Body of pancreas (tissue), 4 donors: ENCODE results near the gene AAGAB. TPM values are rescaled to one million over a fixed set of nuclear protein-coding genes. Genes with fewer than 3 reads are reported as not detected.

Experiments
- ATAC-seq: fragments of 150-250 bp; one replicate; pipeline ENCODE4 v1.9.1; 2016
- DNase-seq, 4 donors: peaks; one replicate each; pipeline ENCODE4 v3.0.0-alpha.2; 2019
- H3K27ac ChIP-seq, 4 donors: fragments of 200-600 bp; sonication (generic); 1 replicate in 3 of 4; 2 replicates in 1 of 4; pipeline versions ENCODE4 v1.5.1 to v1.6.1; 2016 to 2019; ENCODE audit warnings: mild to moderate bottlenecking in 1 of 4, mixed read lengths in 1 of 4, moderate library complexity in 1 of 4
- H3K27me3 ChIP-seq, 2 donors: fragments of 200-600 bp; sonication (generic); one replicate each; pipeline ENCODE4 v1.6.0; 2016; ENCODE audit warnings: mild to moderate bottlenecking in 1 of 2
- H3K36me3 ChIP-seq, 2 donors: fragments of 200-600 bp; sonication (generic); replicated peaks in 1 of 2; 2 replicates each; pipeline ENCODE4 v1.5.1; 2016; ENCODE audit warnings: low read depth in 2 of 2; ENCODE audit not compliant: insufficient read depth in 1 of 2
- H3K4me1 ChIP-seq: fragments of 200-600 bp; sonication (generic); one replicate; pipeline ENCODE4 v1.6.0; 2016
- H3K4me3 ChIP-seq, 2 donors: fragments of 200-600 bp; sonication (generic); 1 replicate in 1 of 2; 2 replicates in 1 of 2; pipeline ENCODE4 v1.5.1; 2016 to 2019
- H3K9me3 ChIP-seq, 3 donors: fragments of 200-600 bp; sonication (generic); 1 replicate in 2 of 3; 2 replicates in 1 of 3; pipeline ENCODE4 v1.5.1; 2016
- POLR2A ChIP-seq, 3 donors: fragments of 450-650 bp; IDR thresholded peaks; one replicate each; pipeline ENCODE4 v1.6.1; 2016; ENCODE audit warnings: antibody characterized with exemption in 3 of 3, mild to moderate bottlenecking in 2 of 3
- WGBS, 2 donors: methylation state at CpG; one replicate each; pipeline ENCODE4 v1.1.5; 2017; 5-methylcytosine and 5-hydroxymethylcytosine counted together
- intact Hi-C: fragments of 100-400 bp; cut with DNase I; formaldehyde crosslinking; loops from one replicate; pipeline ENCODE4 v1.15.1; 2023
- total RNA-seq, 2 donors: library from RNA; depleted of rRNA; stranded (reverse); fragments of >200 nt; gene quantifications; one replicate each; pipeline ENCODE4 v1.1.0, GENCODE V29; 2016
- TF ChIP-seq, protein P1 (sequence below), 7 experiments: fragments of 450-650 bp in 4 of 7; fragments of 200-600 bp in 3 of 7; sonication (generic) in 3 of 7; IDR thresholded peaks; one replicate each; pipeline ENCODE4 v1.5.1; 2016 to 2019; ENCODE audit warnings: antibody characterized with exemption in 7 of 7

AAGAB gene
- total RNA-seq, 2 donors from 2014 or later: 12.5 to 13.5 TPM

DNA sequence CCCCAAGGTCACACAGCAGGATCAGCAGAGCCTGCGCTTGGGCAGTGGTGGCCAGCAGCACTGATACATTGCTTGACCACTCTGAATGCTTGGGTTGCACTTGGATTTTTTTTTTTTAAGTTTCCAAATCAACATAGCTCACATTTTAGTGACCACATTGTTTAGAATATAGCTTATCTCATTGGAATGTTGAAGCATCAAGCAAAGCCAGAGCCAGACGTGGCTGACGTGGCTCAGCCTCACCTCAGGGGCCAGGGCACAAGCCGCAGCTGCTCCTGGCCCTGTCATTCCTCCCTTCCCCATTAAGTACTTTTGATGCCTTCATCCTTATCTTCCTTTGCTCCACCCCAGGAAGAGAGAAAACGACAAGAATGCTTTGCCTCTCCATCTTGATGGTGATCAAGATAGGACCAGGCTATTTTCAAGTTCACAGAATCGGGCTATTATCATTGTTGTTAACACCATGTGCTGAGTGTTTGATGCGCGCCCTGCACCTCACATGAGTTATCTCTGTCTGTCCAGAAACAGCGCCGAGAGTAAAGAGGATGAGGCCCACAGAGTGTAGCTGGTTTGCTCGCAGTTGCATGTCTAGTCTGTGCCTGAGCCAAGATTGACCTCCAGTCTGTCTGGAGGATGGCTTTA lies 75.8 kb downstream of the AAGAB start:
- Histone ChIP-seq H3K36me3 (peaks cover 0 to under 1% of the 10 kb centered on the region in 2 donors), H3K9me3 (no peaks in the 10 kb centered on the region), H3K4me3 (no peak overlapping the region), H3K27ac (no peak overlapping the region), H3K4me1 (peaks cover 15% of the 10 kb centered on the region), H3K27me3 (no peaks in the 10 kb centered on the region)
- WGBS, 2 donors: 79 to 84% methylated on average over 11 of the region's 11 CpGs
- intact Hi-C loops: no loop called here
- DNase-seq (no peak), ATAC-seq (peak; percentile 49)
- TF ChIP-seq POLR2A (IDR thresholded peaks at IDR 0.05): no peak
- TF ChIP-seq, protein P1, sequence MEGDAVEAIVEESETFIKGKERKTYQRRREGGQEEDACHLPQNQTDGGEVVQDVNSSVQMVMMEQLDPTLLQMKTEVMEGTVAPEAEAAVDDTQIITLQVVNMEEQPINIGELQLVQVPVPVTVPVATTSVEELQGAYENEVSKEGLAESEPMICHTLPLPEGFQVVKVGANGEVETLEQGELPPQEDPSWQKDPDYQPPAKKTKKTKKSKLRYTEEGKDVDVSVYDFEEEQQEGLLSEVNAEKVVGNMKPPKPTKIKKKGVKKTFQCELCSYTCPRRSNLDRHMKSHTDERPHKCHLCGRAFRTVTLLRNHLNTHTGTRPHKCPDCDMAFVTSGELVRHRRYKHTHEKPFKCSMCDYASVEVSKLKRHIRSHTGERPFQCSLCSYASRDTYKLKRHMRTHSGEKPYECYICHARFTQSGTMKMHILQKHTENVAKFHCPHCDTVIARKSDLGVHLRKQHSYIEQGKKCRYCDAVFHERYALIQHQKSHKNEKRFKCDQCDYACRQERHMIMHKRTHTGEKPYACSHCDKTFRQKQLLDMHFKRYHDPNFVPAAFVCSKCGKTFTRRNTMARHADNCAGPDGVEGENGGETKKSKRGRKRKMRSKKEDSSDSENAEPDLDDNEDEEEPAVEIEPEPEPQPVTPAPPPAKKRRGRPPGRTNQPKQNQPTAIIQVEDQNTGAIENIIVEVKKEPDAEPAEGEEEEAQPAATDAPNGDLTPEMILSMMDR (IDR thresholded peaks at IDR 0.05): no peak

DNA sequence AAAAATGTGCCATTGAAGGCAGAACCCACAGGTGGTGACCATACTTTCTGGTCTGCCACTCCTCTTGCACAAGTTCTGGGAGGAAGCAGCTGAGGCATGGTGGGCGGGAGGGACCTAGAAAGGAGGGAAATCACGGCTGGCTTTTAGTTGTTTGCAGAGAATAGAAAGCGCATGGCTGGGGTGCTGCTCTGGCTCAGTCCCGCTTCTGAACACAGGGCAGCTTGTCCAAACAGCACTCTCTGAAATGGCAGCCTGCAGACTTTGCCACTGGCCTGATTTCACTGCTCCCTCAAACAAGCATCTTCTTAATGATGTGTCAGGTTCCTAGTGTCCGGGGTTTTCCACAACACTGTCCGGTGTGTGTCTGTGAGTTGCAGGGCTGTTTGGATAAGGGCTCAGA lies 76.7 kb downstream of the AAGAB start:
- H3K36me3 ChIP-seq: no peaks in the 10 kb centered on the region
- no peak for DNase-seq
- H3K27ac ChIP-seq: no peak overlapping the region
- no peak for ATAC-seq
- no peak overlapping the region for H3K4me3 ChIP-seq
- no peaks in the 10 kb centered on the region for H3K27me3 ChIP-seq
- no peak for TF ChIP-seq POLR2A (IDR thresholded peaks at IDR 0.05)
- TF ChIP-seq, protein P1 (IDR thresholded peaks at IDR 0.05): no peak
- 81 to 85% methylated on average over 4 to 6 of the region's 6 CpGs for WGBS, 2 donors
- H3K4me1 ChIP-seq: peaks cover 15% of the 10 kb centered on the region
- no peaks in the 10 kb centered on the region for H3K9me3 ChIP-seq
- intact Hi-C loops: no loop called here

- peak in 3 of 4 donors; percentile 43 to 77 (median 44) for DNase-seq
- H3K27ac ChIP-seq: peak overlapping the region in 1 of 4 donors; percentile 17
- TF ChIP-seq, protein P1 (IDR thresholded peaks at IDR 0.05): no peak
- no peak for TF ChIP-seq POLR2A (IDR thresholded peaks at IDR 0.05)
- 51 to 67% methylated on average over 13 to 14 of the region's 14 CpGs for WGBS, 2 donors
- H3K4me1 ChIP-seq: peaks cover 15% of the 10 kb centered on the region
- intact Hi-C loops: no loop called here
- no peak overlapping the region for H3K4me3 ChIP-seq
- H3K36me3 ChIP-seq: no peaks in the 10 kb centered on the region
- H3K9me3 ChIP-seq: no peaks in the 10 kb centered on the region
- no peak for ATAC-seq
- H3K27me3 ChIP-seq: no peaks in the 10 kb centered on the region
Measured at GRCh38 chr15:67176195-67176971, 78.1 kb downstream of the AAGAB start.

DNA sequence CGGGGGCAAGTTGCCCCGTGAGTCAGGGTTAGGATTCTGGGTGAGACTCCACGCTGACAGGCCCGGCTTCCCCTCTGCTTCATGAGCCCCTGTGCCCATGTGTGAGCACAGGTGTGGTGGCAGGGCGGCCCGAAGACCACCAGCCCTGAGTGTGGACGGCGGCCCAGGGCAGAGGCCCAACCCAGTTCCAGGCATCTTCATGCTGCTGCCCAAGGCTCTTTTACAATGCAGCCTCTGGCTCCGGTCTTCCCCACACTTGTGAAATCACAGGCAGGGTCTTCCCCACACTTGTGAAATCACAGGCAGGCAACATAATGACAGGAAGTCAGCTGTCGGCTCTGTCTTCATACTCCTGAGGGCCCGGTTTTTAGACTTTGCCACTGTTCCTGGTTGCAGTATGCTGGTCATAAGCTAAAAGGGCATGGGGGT lies 78.8 kb downstream of the AAGAB start:
- Histone ChIP-seq H3K27ac (peak overlapping the region in 2 of 4 donors; percentile 27 to 49), H3K9me3 (no peaks in the 10 kb centered on the region), H3K27me3 (no peaks in the 10 kb centered on the region), H3K4me1 (peaks cover 15% of the 10 kb centered on the region), H3K36me3 (no peaks in the 10 kb centered on the region), H3K4me3 (no peak overlapping the region)
- DNase-seq (peak in 1 of 4 donors; percentile 64), ATAC-seq (no peak)
- no peak for TF ChIP-seq POLR2A (IDR thresholded peaks at IDR 0.05)
- TF ChIP-seq, protein P1 (IDR thresholded peaks at IDR 0.05): no peak
- WGBS, 2 donors: 68 to 87% methylated on average over 4 to 11 of the region's 11 CpGs
- intact Hi-C loops: no loop called here
